NCI-H187 treated with DMSO at 0.1 percent for 48 hours (cell line): ENCODE data around the gene SUGCT.

Source experiments
- DNase-seq: peaks from one replicate; lab custom pipeline; 2025; lab: John Stamatoyannopoulos, UW

The SUGCT gene

GRCh38 chr7:40828686-40829600, 694.1 kb downstream of the SUGCT start:
- no peak for DNase-seq

- DNase-seq, result no peak
Observed at GRCh38 chr7:40833191-40833887, 698.5 kb downstream of the SUGCT start.

DNA sequence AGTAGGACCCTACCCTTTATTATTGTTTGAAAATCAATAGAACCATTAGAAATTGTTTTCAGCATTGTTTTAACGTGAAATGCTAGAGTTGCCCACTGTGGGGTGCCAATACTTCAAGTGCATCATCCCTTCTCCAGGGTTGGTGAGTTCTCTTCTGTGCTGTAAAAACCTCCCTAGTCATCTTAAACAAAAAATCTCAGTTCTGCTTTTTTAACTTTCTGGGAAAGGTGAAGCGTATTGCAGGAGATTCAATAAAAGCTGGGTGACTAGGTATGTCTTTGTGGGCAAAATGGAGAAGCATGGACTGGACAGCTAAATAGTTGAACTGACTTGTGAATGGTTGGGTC, 699.1 kb downstream of the SUGCT start:
- no peak for DNase-seq

GRCh38 chr7:40836218-40836617, 701.4 kb downstream of the SUGCT start:
- no peak for DNase-seq

DNA sequence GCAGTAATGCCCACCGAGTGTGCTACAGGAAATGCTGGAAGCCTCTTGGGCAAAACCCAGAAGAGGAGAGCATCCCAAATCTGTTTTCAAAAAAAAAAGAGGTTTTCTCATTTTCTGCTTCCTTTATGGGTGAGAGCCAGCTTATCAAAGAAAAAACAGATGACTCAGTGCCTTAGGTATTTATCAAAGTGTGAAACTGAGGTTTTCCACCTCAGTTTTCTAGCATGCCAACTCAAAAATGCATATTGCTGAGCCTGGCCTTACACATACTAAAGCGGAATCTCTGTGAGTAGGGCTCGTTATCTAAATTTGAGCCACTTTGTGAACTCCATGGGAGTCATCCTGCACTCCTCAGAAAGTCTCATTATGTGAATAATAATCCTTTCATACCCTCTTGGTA, 705.1 kb downstream of the SUGCT start:
- no peak for DNase-seq

DNA sequence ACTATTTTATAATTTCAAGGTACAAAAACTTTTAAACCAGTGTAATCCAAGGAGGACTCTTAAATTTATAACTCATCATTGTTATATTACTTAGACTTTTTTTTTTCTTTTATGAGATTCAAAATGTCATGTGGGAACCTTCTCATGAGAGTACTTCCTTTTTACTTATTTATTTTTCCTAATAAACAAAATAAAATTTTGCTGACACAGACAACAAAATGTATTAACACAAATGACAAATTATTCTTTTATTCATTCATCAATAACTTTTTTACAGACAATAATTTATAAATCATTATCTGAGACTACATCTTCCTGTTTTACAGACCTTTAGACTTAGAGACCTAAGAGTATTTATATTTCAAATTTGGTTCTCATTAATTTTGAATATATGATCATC, 706.2 kb downstream of the SUGCT start:
- no peak for DNase-seq

- DNase-seq, result no peak
Observed at GRCh38 chr7:40842641-40843040, 707.8 kb downstream of the SUGCT start.

DNA sequence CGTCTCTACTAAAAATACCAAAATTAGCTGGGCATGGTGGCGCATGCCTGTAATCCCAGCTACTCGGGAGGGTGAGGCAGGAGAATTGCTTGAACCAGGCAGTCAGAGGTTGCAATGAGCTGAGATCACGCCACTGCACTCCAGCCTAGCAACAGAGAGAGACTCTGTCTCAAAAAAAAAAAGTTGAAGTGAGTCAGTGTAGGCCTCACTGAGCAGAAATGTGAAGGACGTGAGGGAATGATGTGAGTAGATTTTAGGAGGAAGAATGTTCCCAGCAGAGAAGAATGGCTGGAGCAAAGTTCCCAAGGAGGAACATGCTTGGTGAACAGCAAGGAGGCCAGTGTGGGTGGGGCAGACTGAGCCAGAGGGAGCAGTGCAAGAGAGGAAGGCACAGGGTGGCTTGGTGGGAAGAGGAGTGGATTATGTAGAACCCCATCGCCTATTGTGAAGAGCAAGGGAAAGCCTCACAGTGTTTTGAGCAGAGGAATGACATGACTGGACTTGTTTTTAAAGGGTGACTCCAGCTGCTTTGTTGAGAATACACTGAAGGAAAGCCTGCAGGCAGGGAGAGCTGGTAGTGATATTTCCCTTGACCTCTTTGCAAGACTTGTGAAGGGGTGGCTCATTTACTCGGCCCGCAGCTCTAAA, 708.7 kb downstream of the SUGCT start:
- DNase-seq, result no peak

GRCh38 chr7:40845943-40846342, 711.1 kb downstream of the SUGCT start:
- no peak for DNase-seq

DNA sequence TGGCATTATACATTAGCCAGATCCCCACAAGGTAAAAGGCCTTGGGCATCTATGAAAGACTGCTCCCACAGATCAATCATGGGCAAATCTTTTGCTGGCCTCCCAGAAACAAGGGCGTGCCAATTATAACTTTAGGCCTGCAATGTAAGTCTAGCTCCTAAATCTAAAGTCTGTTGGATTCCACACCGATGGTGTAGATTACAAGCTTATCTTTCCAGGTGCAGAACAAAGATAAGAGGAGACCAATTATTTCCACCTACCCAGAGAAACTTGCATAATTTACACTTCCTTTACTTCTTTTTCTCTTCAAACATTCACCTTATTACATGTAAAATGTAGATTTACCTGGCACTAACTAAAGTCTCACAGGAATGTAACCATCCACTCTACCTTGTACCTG, 713.1 kb downstream of the SUGCT start:
- DNase-seq, result no peak

DNA sequence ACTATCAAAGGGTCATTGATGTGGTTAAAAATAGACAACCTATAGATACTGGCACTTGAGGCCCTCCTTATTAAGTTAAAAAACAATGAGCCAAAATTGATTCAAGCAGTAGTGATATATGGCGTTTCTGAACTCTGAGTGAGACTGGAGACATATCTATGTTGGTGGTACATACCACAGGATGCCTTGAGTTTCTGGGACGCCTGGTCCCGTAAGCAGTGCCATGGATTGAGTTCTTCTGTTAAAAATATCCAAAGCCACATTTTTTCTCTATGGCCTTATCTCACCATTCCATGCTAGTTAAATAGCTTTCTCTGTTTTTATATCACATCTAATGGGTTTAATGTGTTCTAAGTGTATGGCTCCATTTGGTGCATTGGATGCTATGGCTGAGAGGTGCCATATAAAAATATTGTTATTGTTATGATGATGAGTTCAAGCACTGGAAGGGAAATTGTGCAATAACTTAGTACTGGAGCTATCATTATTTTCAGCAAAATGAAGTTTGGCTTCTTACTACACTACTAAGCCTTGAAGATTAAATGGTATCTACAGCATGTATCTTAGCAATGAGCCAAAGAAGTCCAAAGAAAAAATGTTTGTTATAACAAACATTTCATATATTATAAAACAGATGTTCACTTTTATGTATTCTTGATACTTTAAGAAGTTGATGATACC, 713.9 kb downstream of the SUGCT start:
- DNase-seq, result no peak

DNA sequence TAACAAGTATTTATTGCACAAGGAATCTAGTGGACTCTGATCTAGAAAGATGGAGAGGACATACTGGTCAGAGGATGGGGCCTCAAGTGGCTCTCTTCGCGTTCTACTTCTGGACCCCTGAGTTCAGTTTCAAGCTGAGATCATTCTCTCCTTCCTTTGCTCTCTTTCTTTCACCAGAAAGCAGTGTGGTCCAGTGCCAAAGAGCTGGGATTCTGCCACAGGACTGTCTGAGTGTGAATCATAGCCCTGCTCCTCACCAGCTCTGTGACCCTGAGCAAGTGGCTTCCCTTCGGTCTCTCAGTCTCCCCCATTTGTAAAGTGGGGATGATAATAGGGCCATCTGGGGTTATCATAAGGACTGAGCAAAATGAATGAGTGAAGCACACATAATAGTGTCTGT, 715.2 kb downstream of the SUGCT start:
- no peak for DNase-seq

DNA sequence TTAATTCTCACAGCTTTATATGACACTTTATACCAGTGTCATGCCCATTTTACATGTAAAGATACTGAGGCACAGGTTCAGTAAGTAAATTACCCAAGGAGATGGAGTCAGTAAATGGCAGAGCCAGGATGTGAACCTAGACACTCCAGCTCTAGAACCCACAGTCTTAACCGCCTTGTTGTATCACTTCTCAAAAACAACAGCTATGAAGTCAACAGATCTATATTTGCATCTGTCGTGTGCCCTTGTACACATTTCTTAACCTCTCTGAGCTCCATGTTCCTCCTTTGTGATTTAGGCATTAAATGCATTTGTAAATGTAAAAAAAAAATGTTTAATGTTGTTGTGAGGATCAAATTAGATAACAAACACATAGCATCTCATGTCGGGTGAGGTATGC, 716.2 kb downstream of the SUGCT start:
- DNase-seq, result no peak

GRCh38 chr7:40859076-40859475, 724.3 kb downstream of the SUGCT start:
- no peak for DNase-seq

- DNase-seq, result no peak
Observed at GRCh38 chr7:40859965-40860543, 725.2 kb downstream of the SUGCT start.

DNA sequence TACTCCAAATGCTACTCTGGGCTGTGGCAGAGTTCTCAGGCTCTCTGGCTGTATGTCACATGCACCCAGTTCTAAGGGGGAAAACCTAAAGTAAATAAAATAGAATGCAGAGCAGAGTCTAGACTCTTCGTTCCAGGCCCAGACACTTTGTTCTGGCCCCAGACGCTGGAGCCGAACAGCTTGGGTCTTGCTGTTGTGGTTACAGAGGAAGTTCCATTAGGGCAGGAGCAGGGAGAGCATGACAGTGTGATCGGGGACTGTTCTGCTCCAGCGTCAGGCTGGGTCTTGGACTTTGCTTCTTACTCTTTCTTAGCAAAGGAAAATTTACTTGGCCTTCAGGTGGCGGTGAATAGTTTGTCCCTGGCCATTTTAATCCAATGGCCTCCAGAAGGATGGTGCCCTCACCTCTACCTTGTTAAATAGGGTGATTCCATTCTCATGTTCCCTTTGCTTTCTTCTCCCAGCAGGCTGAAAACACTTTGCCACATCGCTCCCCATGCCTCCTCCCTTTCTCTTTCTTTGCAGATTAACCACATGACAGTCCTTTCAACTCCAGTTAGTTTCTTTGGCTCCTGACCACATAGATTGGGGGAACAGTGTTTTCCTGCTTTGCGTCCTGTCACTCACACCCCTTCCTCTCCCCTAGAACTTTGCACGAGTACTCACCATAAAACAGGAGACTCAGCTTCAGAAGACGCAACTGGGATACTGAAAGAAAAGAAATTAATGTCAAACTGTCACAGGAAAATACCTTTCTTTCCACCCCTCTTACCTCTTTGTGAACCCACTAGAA, 730.8 kb downstream of the SUGCT start:
- DNase-seq, result no peak

- no peak for DNase-seq
Observed at GRCh38 chr7:40866601-40867000, 731.8 kb downstream of the SUGCT start.

DNA sequence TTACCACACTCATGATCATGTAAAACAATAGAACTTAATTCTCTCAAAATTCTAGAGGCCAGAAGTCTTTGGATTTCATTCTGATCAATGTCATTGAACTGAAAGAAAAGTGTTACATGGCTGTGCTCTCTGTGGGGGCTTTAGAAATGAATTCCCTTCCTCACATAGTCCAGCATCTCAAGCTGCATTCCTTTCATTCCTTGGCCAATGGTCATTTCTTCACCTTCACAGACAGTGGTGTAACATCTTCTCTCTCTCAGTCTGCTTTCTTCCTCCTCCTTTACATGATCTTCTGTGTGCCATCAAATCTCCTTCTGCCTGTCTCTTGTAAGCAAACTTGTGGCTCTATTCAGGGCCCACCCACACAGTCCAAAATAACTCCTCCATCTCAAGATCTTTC, 735.3 kb downstream of the SUGCT start:
- DNase-seq, result no peak

GRCh38 chr7:40873248-40873647, 738.4 kb downstream of the SUGCT start:
- no peak for DNase-seq

- DNase-seq, result no peak
Observed at GRCh38 chr7:40874756-40875155, 740.0 kb downstream of the SUGCT start.

GRCh38 chr7:40876601-40877000, 741.8 kb downstream of the SUGCT start:
- no peak for DNase-seq
